WTC11 (cell line): ENCODE results near the gene WFDC2. TPM values are rescaled to one million over a fixed set of nuclear protein-coding genes. Genes with fewer than 3 reads are reported as not detected.

Source experiments
- ATAC-seq: fragments of 200-7000 bp; cut with Tn5 transposase; 2 replicates; pipeline ENCODE4 v1.10.0; 2021; ENCODE audit warnings: mild to moderate bottlenecking, moderate library complexity
- CTCF ChIA-PET: fragments of 300-600 bp; sonication (Branson Sonifier 250); formaldehyde crosslinking; loops from one replicate; lab custom pipeline; 2021; ENCODE audit warnings: antibody characterized with exemption; lab: Charles Lee
- POLR2A ChIA-PET: fragments of 350-600 bp; sonication (Branson Sonifier 250); formaldehyde crosslinking; loops from one replicate; lab custom pipeline; 2021; ENCODE audit warnings: antibody characterized with exemption; lab: Charles Lee
- DNase-seq: peaks from one replicate; pipeline ENCODE4 v3.0.0; 2021; ENCODE audit warnings: low spot score
- H3K27ac Mint-ChIP-seq: 2 replicates; pipeline ENCODE4 v1.8.0; 2021; ENCODE audit warnings: mixed read lengths
- H3K27me3 Mint-ChIP-seq: 2 replicates; pipeline ENCODE4 v1.8.0; 2021; ENCODE audit warnings: low read depth, mild to moderate bottlenecking, moderate library complexity, mixed read lengths
- H3K36me3 Mint-ChIP-seq: 2 replicates; pipeline ENCODE4 v1.8.0; 2021; ENCODE audit warnings: mixed read lengths
- H3K4me1 Mint-ChIP-seq: 2 replicates; pipeline ENCODE4 v1.8.0; 2022; ENCODE audit warnings: mixed read lengths
- H3K4me3 Mint-ChIP-seq: 2 replicates; pipeline ENCODE4 v1.8.0; 2021; ENCODE audit warnings: mild to moderate bottlenecking, moderate library complexity, mixed read lengths
- H3K9me3 Mint-ChIP-seq: 2 replicates; pipeline ENCODE4 v1.8.0; 2021; ENCODE audit warnings: mixed read lengths
- ESRRA ChIP-seq: sonication (generic); formaldehyde crosslinking; IDR thresholded peaks from 2 replicates; pipeline ENCODE4 v1.8.1; 2022; ENCODE audit warnings: mild to moderate bottlenecking, missing genetic modification reagents, borderline replicate concordance
- GRHL2 ChIP-seq: fragments of 250-450 bp; sonication (Bioruptor Pico); IDR thresholded peaks from 2 replicates; pipeline ENCODE4 v1.8.0; 2022; ENCODE audit warnings: mild to moderate bottlenecking, moderate library complexity; ENCODE audit not compliant: insufficient replicate concordance, severe bottlenecking
- MYBL2 ChIP-seq: sonication (generic); formaldehyde crosslinking; IDR thresholded peaks from 2 replicates; pipeline ENCODE4 v1.8.1; 2023; ENCODE audit warnings: mild to moderate bottlenecking, moderate library complexity, missing genetic modification reagents
- OVOL2 ChIP-seq: fragments of 250-450 bp; sonication (Bioruptor Pico); IDR thresholded peaks from 2 replicates; pipeline ENCODE4 v1.9.0; 2021; ENCODE audit warnings: mild to moderate bottlenecking, borderline replicate concordance
- RORB ChIP-seq: fragments of 250-450 bp; sonication (Bioruptor Pico); IDR thresholded peaks from 2 replicates; pipeline ENCODE4 v1.9.0; 2021; ENCODE audit warnings: mild to moderate bottlenecking
- SMAD3 ChIP-seq: sonication (generic); formaldehyde crosslinking; IDR thresholded peaks from 2 replicates; pipeline ENCODE4 v1.8.0; 2022; ENCODE audit warnings: missing genetic modification reagents, mild to moderate bottlenecking, borderline replicate concordance
- SMAD4 ChIP-seq: sonication (generic); formaldehyde crosslinking; IDR thresholded peaks from 2 replicates; pipeline ENCODE4 v1.8.0; 2022; ENCODE audit warnings: mild to moderate bottlenecking, missing genetic modification reagents
- ZNF121 ChIP-seq: sonication (generic); formaldehyde crosslinking; IDR thresholded peaks from 2 replicates; pipeline ENCODE4 v1.8.0; 2023; ENCODE audit warnings: missing genetic modification reagents
- ZNF219 ChIP-seq: sonication (generic); formaldehyde crosslinking; IDR thresholded peaks from 2 replicates; pipeline ENCODE4 v1.8.0; 2023; ENCODE audit warnings: missing genetic modification reagents, mild to moderate bottlenecking, borderline replicate concordance
- total RNA-seq: library from RNA; stranded (reverse); gene quantifications from 3 replicates; pipeline ENCODE4 v1.2.3, GENCODE V29; 2021
- TF ChIP-seq, protein P1 (sequence below): sonication (generic); formaldehyde crosslinking; IDR thresholded peaks from 2 replicates; pipeline ENCODE4 v1.8.1; 2022; ENCODE audit warnings: low read depth, mild to moderate bottlenecking, moderate library complexity, missing genetic modification reagents, borderline replicate concordance
- TF ChIP-seq, protein P2 (sequence below): sonication (generic); formaldehyde crosslinking; IDR thresholded peaks from 2 replicates; pipeline ENCODE4 v1.8.1; 2023; ENCODE audit warnings: mild to moderate bottlenecking, missing genetic modification reagents
- TF ChIP-seq, protein P3 (sequence below): sonication (generic); formaldehyde crosslinking; IDR thresholded peaks from 2 replicates; pipeline ENCODE4 v1.8.1; 2023; ENCODE audit warnings: mild to moderate bottlenecking, missing genetic modification reagents
- TF ChIP-seq, protein P4 (sequence below): fragments of 250-450 bp; sonication (Bioruptor Pico); IDR thresholded peaks from 2 replicates; pipeline ENCODE4 v2.1.2; 2022; ENCODE audit warnings: mild to moderate bottlenecking, moderate library complexity
- TF ChIP-seq, protein P5 (sequence below): sonication (generic); formaldehyde crosslinking; IDR thresholded peaks from 2 replicates; pipeline ENCODE4 v1.8.1; 2023; ENCODE audit warnings: mild to moderate bottlenecking, missing genetic modification reagents, moderate library complexity
- TF ChIP-seq, protein P6 (sequence below): sonication (generic); formaldehyde crosslinking; IDR thresholded peaks from 2 replicates; pipeline ENCODE4 v1.8.0; 2022; ENCODE audit warnings: mild to moderate bottlenecking, missing genetic modification reagents
- TF ChIP-seq, protein P7 (sequence below): sonication (generic); formaldehyde crosslinking; IDR thresholded peaks from 2 replicates; pipeline ENCODE4 v1.8.1; 2022; ENCODE audit warnings: missing genetic modification reagents, borderline replicate concordance

WFDC2 gene
- total RNA-seq, 1 experiment from 2014 or later, result 76.4 TPM

DNA sequence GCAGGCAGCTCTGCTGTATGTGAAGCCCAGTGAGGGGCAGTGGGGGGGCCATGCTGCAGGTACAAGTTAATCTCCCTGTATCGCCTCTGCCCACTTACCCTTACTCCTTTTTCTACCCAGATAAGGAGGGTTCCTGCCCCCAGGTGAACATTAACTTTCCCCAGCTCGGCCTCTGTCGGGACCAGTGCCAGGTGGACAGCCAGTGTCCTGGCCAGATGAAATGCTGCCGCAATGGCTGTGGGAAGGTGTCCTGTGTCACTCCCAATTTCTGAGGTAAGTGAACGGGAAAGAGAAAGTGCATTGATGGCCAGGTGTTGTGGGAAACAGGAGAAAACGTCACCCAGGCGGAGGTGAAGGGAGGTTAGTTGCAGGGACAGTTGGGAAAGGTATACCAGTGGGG, 10.3 kb downstream of the WFDC2 start (continued):
- TF ChIP-seq, protein P1, sequence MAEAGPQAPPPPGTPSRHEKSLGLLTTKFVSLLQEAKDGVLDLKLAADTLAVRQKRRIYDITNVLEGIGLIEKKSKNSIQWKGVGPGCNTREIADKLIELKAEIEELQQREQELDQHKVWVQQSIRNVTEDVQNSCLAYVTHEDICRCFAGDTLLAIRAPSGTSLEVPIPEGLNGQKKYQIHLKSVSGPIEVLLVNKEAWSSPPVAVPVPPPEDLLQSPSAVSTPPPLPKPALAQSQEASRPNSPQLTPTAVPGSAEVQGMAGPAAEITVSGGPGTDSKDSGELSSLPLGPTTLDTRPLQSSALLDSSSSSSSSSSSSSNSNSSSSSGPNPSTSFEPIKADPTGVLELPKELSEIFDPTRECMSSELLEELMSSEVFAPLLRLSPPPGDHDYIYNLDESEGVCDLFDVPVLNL, result no peak
- TF ChIP-seq, protein P2, sequence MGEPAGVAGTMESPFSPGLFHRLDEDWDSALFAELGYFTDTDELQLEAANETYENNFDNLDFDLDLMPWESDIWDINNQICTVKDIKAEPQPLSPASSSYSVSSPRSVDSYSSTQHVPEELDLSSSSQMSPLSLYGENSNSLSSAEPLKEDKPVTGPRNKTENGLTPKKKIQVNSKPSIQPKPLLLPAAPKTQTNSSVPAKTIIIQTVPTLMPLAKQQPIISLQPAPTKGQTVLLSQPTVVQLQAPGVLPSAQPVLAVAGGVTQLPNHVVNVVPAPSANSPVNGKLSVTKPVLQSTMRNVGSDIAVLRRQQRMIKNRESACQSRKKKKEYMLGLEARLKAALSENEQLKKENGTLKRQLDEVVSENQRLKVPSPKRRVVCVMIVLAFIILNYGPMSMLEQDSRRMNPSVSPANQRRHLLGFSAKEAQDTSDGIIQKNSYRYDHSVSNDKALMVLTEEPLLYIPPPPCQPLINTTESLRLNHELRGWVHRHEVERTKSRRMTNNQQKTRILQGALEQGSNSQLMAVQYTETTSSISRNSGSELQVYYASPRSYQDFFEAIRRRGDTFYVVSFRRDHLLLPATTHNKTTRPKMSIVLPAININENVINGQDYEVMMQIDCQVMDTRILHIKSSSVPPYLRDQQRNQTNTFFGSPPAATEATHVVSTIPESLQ (CRISPR knock-in tag), result no peak
- no peak for TF ChIP-seq SMAD3 (CRISPR knock-in tag)

DNA sequence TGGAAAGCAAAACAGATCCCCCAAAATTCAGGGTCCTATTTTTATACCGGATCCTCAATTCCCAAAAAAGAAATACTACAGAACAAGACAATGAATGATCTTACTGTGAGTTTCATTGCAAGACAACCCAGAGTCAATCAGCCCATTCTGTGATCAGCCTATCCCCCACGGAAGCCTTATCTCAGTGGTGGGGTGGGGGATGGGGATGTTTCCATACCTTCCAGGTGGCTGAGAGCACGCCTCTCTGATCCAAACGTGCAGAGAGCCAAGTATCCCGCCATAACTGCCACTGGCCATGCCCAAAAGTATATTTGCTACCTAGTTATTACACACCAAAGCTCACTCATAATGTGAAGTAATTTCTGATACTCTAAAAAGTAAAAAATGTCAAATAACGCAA, 15.1 kb downstream of the WFDC2 start:
- Mint-ChIP-seq H3K4me1 (peaks cover 34% of the 10 kb centered on the region), H3K9me3 (no peaks in the 10 kb centered on the region), H3K4me3 (no peak overlapping the region), H3K36me3 (peaks cover 16% of the 10 kb centered on the region), H3K27me3 (no peaks in the 10 kb centered on the region), H3K27ac (peak overlapping the region; percentile 47)
- peak; percentile 59 for ATAC-seq
- TF ChIP-seq SMAD4 (CRISPR knock-in tag), result no peak
- TF ChIP-seq ZNF219, result no peak
- TF ChIP-seq, protein P3, sequence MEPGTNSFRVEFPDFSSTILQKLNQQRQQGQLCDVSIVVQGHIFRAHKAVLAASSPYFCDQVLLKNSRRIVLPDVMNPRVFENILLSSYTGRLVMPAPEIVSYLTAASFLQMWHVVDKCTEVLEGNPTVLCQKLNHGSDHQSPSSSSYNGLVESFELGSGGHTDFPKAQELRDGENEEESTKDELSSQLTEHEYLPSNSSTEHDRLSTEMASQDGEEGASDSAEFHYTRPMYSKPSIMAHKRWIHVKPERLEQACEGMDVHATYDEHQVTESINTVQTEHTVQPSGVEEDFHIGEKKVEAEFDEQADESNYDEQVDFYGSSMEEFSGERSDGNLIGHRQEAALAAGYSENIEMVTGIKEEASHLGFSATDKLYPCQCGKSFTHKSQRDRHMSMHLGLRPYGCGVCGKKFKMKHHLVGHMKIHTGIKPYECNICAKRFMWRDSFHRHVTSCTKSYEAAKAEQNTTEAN, result no peak
- TF ChIP-seq, protein P4, sequence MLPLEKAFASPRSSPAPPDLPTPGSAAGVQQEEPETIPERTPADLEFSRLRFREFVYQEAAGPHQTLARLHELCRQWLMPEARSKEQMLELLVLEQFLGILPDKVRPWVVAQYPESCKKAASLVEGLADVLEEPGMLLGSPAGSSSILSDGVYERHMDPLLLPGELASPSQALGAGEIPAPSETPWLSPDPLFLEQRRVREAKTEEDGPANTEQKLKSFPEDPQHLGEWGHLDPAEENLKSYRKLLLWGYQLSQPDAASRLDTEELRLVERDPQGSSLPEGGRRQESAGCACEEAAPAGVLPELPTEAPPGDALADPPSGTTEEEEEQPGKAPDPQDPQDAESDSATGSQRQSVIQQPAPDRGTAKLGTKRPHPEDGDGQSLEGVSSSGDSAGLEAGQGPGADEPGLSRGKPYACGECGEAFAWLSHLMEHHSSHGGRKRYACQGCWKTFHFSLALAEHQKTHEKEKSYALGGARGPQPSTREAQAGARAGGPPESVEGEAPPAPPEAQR (CRISPR knock-in tag), result no peak
- no peak for TF ChIP-seq OVOL2
- no peak for TF ChIP-seq ESRRA (CRISPR knock-in tag)
- TF ChIP-seq, protein P1, result no peak
- no peak for TF ChIP-seq MYBL2 (CRISPR knock-in tag)
- TF ChIP-seq ZNF121 (CRISPR knock-in tag), result no peak
- peak; percentile 33 for DNase-seq
- ChIA-PET POLR2A (no interaction called here), CTCF (interaction anchor here (0.8 to 4.3 kb wide), 11 partner anchors 15 to 286 kb away, joined by 3 to 41 read pairs (median 4); partner anchors contain the start of gene WFDC2)

DNA sequence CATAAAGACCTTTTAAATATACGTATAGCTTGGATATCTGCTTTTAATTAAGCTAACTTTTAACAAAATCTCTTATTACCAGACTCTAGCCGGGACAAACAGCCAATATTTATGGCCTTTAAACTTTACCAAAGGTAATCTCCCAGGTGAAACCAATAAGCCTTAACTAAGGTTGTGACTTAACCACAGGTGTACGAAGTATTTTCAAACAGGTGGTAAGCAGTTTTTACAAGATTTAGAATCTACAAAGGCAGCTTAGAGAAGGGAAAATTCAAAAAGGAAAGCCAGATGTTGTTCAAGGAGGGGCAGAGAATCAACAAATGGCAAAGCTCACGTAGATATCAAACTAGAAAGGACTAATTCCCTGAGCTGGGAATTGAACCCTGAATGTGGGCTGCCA, 15.8 kb downstream of the WFDC2 start:
- ChIA-PET POLR2A (no interaction called here), CTCF (interaction anchor here (0.6 to 4.3 kb wide), 11 partner anchors 15 to 286 kb away, joined by 3 to 41 read pairs (median 3); partner anchors contain the start of gene SYS1)
- DNase-seq (no peak), ATAC-seq (no peak)
- H3K27ac Mint-ChIP-seq, result no peak overlapping the region
- H3K4me1 Mint-ChIP-seq, result peaks cover 34% of the 10 kb centered on the region
- H3K27me3 Mint-ChIP-seq, result no peaks in the 10 kb centered on the region
- H3K9me3 Mint-ChIP-seq, result no peaks in the 10 kb centered on the region
- H3K36me3 Mint-ChIP-seq, result peaks cover 12% of the 10 kb centered on the region
- no peak overlapping the region for H3K4me3 Mint-ChIP-seq
- TF ChIP-seq, protein P5, sequence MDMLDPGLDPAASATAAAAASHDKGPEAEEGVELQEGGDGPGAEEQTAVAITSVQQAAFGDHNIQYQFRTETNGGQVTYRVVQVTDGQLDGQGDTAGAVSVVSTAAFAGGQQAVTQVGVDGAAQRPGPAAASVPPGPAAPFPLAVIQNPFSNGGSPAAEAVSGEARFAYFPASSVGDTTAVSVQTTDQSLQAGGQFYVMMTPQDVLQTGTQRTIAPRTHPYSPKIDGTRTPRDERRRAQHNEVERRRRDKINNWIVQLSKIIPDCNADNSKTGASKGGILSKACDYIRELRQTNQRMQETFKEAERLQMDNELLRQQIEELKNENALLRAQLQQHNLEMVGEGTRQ (CRISPR knock-in tag), result no peak
- TF ChIP-seq, protein P6, sequence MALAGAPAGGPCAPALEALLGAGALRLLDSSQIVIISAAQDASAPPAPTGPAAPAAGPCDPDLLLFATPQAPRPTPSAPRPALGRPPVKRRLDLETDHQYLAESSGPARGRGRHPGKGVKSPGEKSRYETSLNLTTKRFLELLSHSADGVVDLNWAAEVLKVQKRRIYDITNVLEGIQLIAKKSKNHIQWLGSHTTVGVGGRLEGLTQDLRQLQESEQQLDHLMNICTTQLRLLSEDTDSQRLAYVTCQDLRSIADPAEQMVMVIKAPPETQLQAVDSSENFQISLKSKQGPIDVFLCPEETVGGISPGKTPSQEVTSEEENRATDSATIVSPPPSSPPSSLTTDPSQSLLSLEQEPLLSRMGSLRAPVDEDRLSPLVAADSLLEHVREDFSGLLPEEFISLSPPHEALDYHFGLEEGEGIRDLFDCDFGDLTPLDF (CRISPR knock-in tag), result no peak
- TF ChIP-seq, protein P7, sequence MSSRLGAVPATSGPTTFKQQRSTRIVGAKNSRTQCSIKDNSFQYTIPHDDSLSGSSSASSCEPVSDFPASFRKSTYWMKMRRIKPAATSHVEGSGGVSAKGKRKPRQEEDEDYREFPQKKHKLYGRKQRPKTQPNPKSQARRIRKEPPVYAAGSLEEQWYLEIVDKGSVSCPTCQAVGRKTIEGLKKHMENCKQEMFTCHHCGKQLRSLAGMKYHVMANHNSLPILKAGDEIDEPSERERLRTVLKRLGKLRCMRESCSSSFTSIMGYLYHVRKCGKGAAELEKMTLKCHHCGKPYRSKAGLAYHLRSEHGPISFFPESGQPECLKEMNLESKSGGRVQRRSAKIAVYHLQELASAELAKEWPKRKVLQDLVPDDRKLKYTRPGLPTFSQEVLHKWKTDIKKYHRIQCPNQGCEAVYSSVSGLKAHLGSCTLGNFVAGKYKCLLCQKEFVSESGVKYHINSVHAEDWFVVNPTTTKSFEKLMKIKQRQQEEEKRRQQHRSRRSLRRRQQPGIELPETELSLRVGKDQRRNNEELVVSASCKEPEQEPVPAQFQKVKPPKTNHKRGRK (CRISPR knock-in tag), result no peak
- TF ChIP-seq RORB (no peak), GRHL2 (CRISPR knock-in tag) (no peak)
- TF ChIP-seq, protein P1, result no peak
